Measurements from ENCODE around the gene CBLB. TPM values are rescaled to one million over a fixed set of nuclear protein-coding genes. Genes with fewer than 3 reads are reported as not detected.
A peak's percentile ranks its signal among the peaks of the same experiment; 100 is the strongest.

Gene CBLB
- total and polyA plus RNA-seq, 3 experiments from 2014 or later, result 67.7 to 113 (median 112) TPM

- ChIA-PET POLR2A (no interaction called here), CTCF (no interaction called here)
- no peak overlapping the region for H3K4me3 ChIP-seq (ENCODE audit: low read length)
- no peaks in the 10 kb centered on the region for H3K27me3 ChIP-seq (ENCODE audit: insufficient read depth, low read length, poor library complexity, severe bottlenecking)
- H3K27ac ChIP-seq (ENCODE audit: low read depth, low read length), result no peak overlapping the region
- no peaks in the 10 kb centered on the region for H3K4me1 ChIP-seq (ENCODE audit: insufficient read depth, low read length)
- Mint-ChIP-seq H3K27ac (peak overlapping the region in 1 of 8 donors; percentile 15), H3K4me3 (no peak overlapping the region), H3K27me3 (no peaks in the 10 kb centered on the region), H3K36me3 (peaks cover 0 to 79% (median 32%) of the 10 kb centered on the region in 3 donors), H3K4me1 (peaks cover 4 to 16% (median 8%) of the 10 kb centered on the region in 3 donors), H3K9me3 (no peaks in the 10 kb centered on the region)
- H3K36me3 ChIP-seq (ENCODE audit: insufficient read depth, low read length), result peaks cover 21% of the 10 kb centered on the region
- DNase-seq, result no peak
- no peaks in the 10 kb centered on the region for H3K9me3 ChIP-seq (ENCODE audit: low read length)
These were observed 206.5 kb downstream of the CBLB start for GRCh38 chr3:105662306-105662705.

GRCh38 chr3:105661461-105661860 is 207.4 kb downstream of the CBLB start:
- Histone ChIP-seq H3K4me3 (ENCODE audit: low read length) (no peak overlapping the region), H3K9me3 (ENCODE audit: low read length) (no peaks in the 10 kb centered on the region), H3K36me3 (ENCODE audit: insufficient read depth, low read length) (peaks cover 24% of the 10 kb centered on the region), H3K27ac (ENCODE audit: low read depth, low read length) (no peak overlapping the region), H3K27me3 (ENCODE audit: insufficient read depth, low read length, poor library complexity, severe bottlenecking) (no peaks in the 10 kb centered on the region), H3K4me1 (ENCODE audit: insufficient read depth, low read length) (no peaks in the 10 kb centered on the region)
- Mint-ChIP-seq H3K9me3 (no peaks in the 10 kb centered on the region), H3K4me1 (peaks cover 7 to 16% (median 8%) of the 10 kb centered on the region in 3 donors), H3K36me3 (peaks cover 0 to 80% (median 36%) of the 10 kb centered on the region in 3 donors), H3K27me3 (no peaks in the 10 kb centered on the region), H3K27ac (peak overlapping the region in 1 of 8 donors; percentile 23), H3K4me3 (no peak overlapping the region)
- POLR2A ChIA-PET, result no interaction called here
- DNase-seq, result no peak
- CTCF ChIA-PET, result no interaction called here

GRCh38 chr3:105656651-105657504 is 211.9 kb downstream of the CBLB start:
- no peaks in the 10 kb centered on the region for H3K4me1 ChIP-seq (ENCODE audit: insufficient read depth, low read length)
- no peak for DNase-seq
- Mint-ChIP-seq H3K36me3 (peaks cover 0 to 54% (median 31%) of the 10 kb centered on the region in 3 donors), H3K4me1 (peaks cover 4 to 13% (median 10%) of the 10 kb centered on the region in 3 donors), H3K4me3 (no peak overlapping the region), H3K9me3 (no peaks in the 10 kb centered on the region), H3K27ac (peak overlapping the region in 3 of 8 donors; percentile 46 to 51 (median 48)), H3K27me3 (peaks cover 0 to 2% of the 10 kb centered on the region in 2 donors)
- no peak overlapping the region for H3K4me3 ChIP-seq (ENCODE audit: low read length)
- CTCF ChIA-PET, result no interaction called here
- POLR2A ChIA-PET, result no interaction called here
- no peaks in the 10 kb centered on the region for H3K9me3 ChIP-seq (ENCODE audit: low read length)
- H3K27ac ChIP-seq (ENCODE audit: low read depth, low read length), result no peak overlapping the region
- peaks cover 11% of the 10 kb centered on the region for H3K36me3 ChIP-seq (ENCODE audit: insufficient read depth, low read length)
- H3K27me3 ChIP-seq (ENCODE audit: insufficient read depth, low read length, poor library complexity, severe bottlenecking), result no peaks in the 10 kb centered on the region

- H3K9me3 ChIP-seq (ENCODE audit: low read length), result no peaks in the 10 kb centered on the region
- no peak overlapping the region for H3K4me3 ChIP-seq (ENCODE audit: low read length)
- Mint-ChIP-seq H3K36me3 (peaks cover 0 to 29% (median 19%) of the 10 kb centered on the region in 3 donors), H3K9me3 (no peaks in the 10 kb centered on the region), H3K4me1 (peaks cover 2 to 11% (median 2%) of the 10 kb centered on the region in 3 donors), H3K27me3 (peaks cover 0 to 2% of the 10 kb centered on the region in 2 donors), H3K27ac (peak overlapping the region in 2 of 8 donors; percentile 39 to 73), H3K4me3 (no peak overlapping the region)
- H3K27ac ChIP-seq (ENCODE audit: low read depth, low read length), result no peak overlapping the region
- H3K36me3 ChIP-seq (ENCODE audit: insufficient read depth, low read length), result peaks cover 11% of the 10 kb centered on the region
- H3K27me3 ChIP-seq (ENCODE audit: insufficient read depth, low read length, poor library complexity, severe bottlenecking), result no peaks in the 10 kb centered on the region
- DNase-seq, result no peak
- POLR2A ChIA-PET, result no interaction called here
- no peaks in the 10 kb centered on the region for H3K4me1 ChIP-seq (ENCODE audit: insufficient read depth, low read length)
- CTCF ChIA-PET, result no interaction called here
These were observed 214.9 kb downstream of the CBLB start for GRCh38 chr3:105653868-105654267.

GRCh38 chr3:105653166-105653565 is 215.6 kb downstream of the CBLB start:
- Mint-ChIP-seq H3K27ac (peak overlapping the region in 2 of 8 donors; percentile 41 to 68), H3K4me3 (no peak overlapping the region), H3K36me3 (peaks cover 0 to 22% (median 12%) of the 10 kb centered on the region in 3 donors), H3K27me3 (peaks cover 0 to 2% of the 10 kb centered on the region in 2 donors), H3K9me3 (no peaks in the 10 kb centered on the region), H3K4me1 (peaks cover 0 to 10% (median 2%) of the 10 kb centered on the region in 3 donors)
- no peak overlapping the region for H3K27ac ChIP-seq (ENCODE audit: low read depth, low read length)
- H3K9me3 ChIP-seq (ENCODE audit: low read length), result no peaks in the 10 kb centered on the region
- H3K4me1 ChIP-seq (ENCODE audit: insufficient read depth, low read length), result no peaks in the 10 kb centered on the region
- ChIA-PET CTCF (no interaction called here), POLR2A (no interaction called here)
- no peak for DNase-seq
- H3K36me3 ChIP-seq (ENCODE audit: insufficient read depth, low read length), result peaks cover 6% of the 10 kb centered on the region
- H3K4me3 ChIP-seq (ENCODE audit: low read length), result no peak overlapping the region
- no peaks in the 10 kb centered on the region for H3K27me3 ChIP-seq (ENCODE audit: insufficient read depth, low read length, poor library complexity, severe bottlenecking)

- no peak for DNase-seq
- CTCF ChIA-PET, result no interaction called here
- POLR2A ChIA-PET, result no interaction called here
- no peaks in the 10 kb centered on the region for H3K9me3 ChIP-seq (ENCODE audit: low read length)
- no peaks in the 10 kb centered on the region for H3K27me3 ChIP-seq (ENCODE audit: insufficient read depth, low read length, poor library complexity, severe bottlenecking)
- Mint-ChIP-seq H3K9me3 (no peaks in the 10 kb centered on the region), H3K27ac (no peak overlapping the region), H3K4me1 (peaks cover 0 to 6% (median 2%) of the 10 kb centered on the region in 3 donors), H3K4me3 (no peak overlapping the region), H3K27me3 (peaks cover 0 to 2% of the 10 kb centered on the region in 2 donors), H3K36me3 (peaks cover 0 to 4% (median 0%) of the 10 kb centered on the region in 3 donors)
- H3K27ac ChIP-seq (ENCODE audit: low read depth, low read length), result no peak overlapping the region
- no peaks in the 10 kb centered on the region for H3K36me3 ChIP-seq (ENCODE audit: insufficient read depth, low read length)
- no peak overlapping the region for H3K4me3 ChIP-seq (ENCODE audit: low read length)
- H3K4me1 ChIP-seq (ENCODE audit: insufficient read depth, low read length), result no peaks in the 10 kb centered on the region
These were observed 219.3 kb downstream of the CBLB start for GRCh38 chr3:105649480-105649879.

GRCh38 chr3:105647047-105647446 is 221.8 kb downstream of the CBLB start:
- DNase-seq, result no peak
- Mint-ChIP-seq H3K4me3 (no peak overlapping the region), H3K4me1 (no peaks in the 10 kb centered on the region), H3K36me3 (peaks cover 0 to 14% (median 1%) of the 10 kb centered on the region in 3 donors), H3K27ac (no peak overlapping the region), H3K27me3 (peaks cover 0 to 2% of the 10 kb centered on the region in 2 donors), H3K9me3 (no peaks in the 10 kb centered on the region)
- Histone ChIP-seq H3K4me1 (ENCODE audit: insufficient read depth, low read length) (no peaks in the 10 kb centered on the region), H3K27me3 (ENCODE audit: insufficient read depth, low read length, poor library complexity, severe bottlenecking) (no peaks in the 10 kb centered on the region), H3K4me3 (ENCODE audit: low read length) (no peak overlapping the region), H3K27ac (ENCODE audit: low read depth, low read length) (no peak overlapping the region), H3K36me3 (ENCODE audit: insufficient read depth, low read length) (no peaks in the 10 kb centered on the region), H3K9me3 (ENCODE audit: low read length) (no peaks in the 10 kb centered on the region)
- ChIA-PET POLR2A (no interaction called here), CTCF (no interaction called here)

- ChIA-PET POLR2A (no interaction called here), CTCF (no interaction called here)
- H3K27ac Mint-ChIP-seq, result peak overlapping the region in 1 of 8 donors; percentile 27
- H3K4me1 Mint-ChIP-seq, result no peaks in the 10 kb centered on the region
- DNase-seq, result no peak
- Histone ChIP-seq H3K9me3 (ENCODE audit: low read length) (no peaks in the 10 kb centered on the region), H3K27ac (ENCODE audit: low read depth, low read length) (no peak overlapping the region), H3K36me3 (ENCODE audit: insufficient read depth, low read length) (no peaks in the 10 kb centered on the region), H3K27me3 (ENCODE audit: insufficient read depth, low read length, poor library complexity, severe bottlenecking) (no peaks in the 10 kb centered on the region), H3K4me1 (ENCODE audit: insufficient read depth, low read length) (no peaks in the 10 kb centered on the region), H3K4me3 (ENCODE audit: low read length) (no peak overlapping the region)
- H3K36me3 Mint-ChIP-seq, result peaks cover 0 to 11% (median 1%) of the 10 kb centered on the region in 3 donors
- H3K9me3 Mint-ChIP-seq, result no peaks in the 10 kb centered on the region
- no peak overlapping the region for H3K4me3 Mint-ChIP-seq
- peaks cover 0 to 1% of the 10 kb centered on the region in 2 donors for H3K27me3 Mint-ChIP-seq
These were observed 229.7 kb downstream of the CBLB start for GRCh38 chr3:105639131-105639530.
